Cardiac fibroblast (primary cell): ENCODE measurements around the gene KIF11.

Experiments used
- DNase-seq, 2 donors: peaks; one replicate each; pipeline versions ENCODE4 v3.0.0 to v3.0.0-alpha.2; 2010; ENCODE audit warnings: low read depth in 2 of 2
- H3K4me3 ChIP-seq, 2 donors: replicated peaks in 1 of 2; 1 replicate in 1 of 2; 2 replicates in 1 of 2; pipeline ENCODE4 v1.5.1; 2011; ENCODE audit warnings: low read depth in 2 of 2, low read length in 2 of 2, mild to moderate bottlenecking in 2 of 2, moderate library complexity in 1 of 2
- TF ChIP-seq, protein P1 (sequence below): IDR thresholded peaks from one replicate; pipeline ENCODE4 v1.5.1; 2011; ENCODE audit warnings: low read depth, mild to moderate bottlenecking, low read length, inconsistent platforms

The KIF11 gene

DNA sequence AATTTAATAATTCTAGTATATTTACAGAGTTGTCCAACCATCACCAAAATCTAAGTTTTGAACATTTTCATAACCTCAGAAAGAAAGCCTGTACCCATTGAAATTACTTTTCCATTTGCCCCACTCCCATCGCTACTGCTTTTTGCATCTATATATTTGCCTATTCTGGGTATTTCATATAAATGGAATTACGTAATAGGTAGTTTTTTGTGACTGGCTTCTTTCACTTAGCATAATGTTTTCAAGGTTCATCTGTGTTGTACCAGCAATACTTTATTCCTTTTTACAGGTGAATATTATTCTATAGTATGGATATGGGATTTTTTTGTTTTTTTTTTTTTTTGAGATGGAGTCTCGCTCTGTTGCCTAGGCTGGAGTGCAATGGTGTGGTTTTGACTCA is 22.6 kb downstream of the KIF11 start:
- no peak overlapping the region for H3K4me3 ChIP-seq
- TF ChIP-seq, protein P1, sequence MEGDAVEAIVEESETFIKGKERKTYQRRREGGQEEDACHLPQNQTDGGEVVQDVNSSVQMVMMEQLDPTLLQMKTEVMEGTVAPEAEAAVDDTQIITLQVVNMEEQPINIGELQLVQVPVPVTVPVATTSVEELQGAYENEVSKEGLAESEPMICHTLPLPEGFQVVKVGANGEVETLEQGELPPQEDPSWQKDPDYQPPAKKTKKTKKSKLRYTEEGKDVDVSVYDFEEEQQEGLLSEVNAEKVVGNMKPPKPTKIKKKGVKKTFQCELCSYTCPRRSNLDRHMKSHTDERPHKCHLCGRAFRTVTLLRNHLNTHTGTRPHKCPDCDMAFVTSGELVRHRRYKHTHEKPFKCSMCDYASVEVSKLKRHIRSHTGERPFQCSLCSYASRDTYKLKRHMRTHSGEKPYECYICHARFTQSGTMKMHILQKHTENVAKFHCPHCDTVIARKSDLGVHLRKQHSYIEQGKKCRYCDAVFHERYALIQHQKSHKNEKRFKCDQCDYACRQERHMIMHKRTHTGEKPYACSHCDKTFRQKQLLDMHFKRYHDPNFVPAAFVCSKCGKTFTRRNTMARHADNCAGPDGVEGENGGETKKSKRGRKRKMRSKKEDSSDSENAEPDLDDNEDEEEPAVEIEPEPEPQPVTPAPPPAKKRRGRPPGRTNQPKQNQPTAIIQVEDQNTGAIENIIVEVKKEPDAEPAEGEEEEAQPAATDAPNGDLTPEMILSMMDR: no peak
- no peak for DNase-seq

GRCh38 chr10:92619368-92619767 is 26.4 kb downstream of the KIF11 start:
- DNase-seq: no peak

GRCh38 chr10:92627845-92628480 is 35.0 kb downstream of the KIF11 start:
- TF ChIP-seq, protein P1: no peak
- no peak overlapping the region for H3K4me3 ChIP-seq
- DNase-seq: peak in 1 of 2 donors; percentile 13

More at GRCh38 chr10:92619368-92619767, 26.4 kb downstream of the KIF11 start:
- TF ChIP-seq, protein P1: no peak
- no peak overlapping the region for H3K4me3 ChIP-seq

GRCh38 chr10:92629945-92630344 is 37.0 kb downstream of the KIF11 start:
- no peak overlapping the region for H3K4me3 ChIP-seq
- TF ChIP-seq, protein P1: no peak
- no peak for DNase-seq

DNA sequence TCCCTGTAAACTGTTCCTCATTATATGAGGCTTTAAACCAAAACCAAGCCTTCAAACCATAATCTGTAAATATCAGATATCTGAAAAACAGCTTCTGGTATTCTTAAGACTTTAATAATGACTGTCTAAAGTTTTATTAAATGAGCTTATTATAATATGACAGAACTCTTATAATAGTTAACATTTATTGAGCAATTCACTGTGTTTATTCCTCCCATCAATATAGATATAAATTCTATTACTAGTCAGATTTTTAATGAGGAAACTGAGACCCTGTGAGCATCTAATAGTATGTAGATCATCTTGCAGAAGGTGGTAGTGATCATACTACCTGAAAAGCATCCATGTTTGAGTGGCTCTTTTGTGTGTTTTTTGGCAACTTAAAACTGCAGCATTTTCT is 45.1 kb downstream of the KIF11 start:
- TF ChIP-seq, protein P1: no peak
- DNase-seq: no peak

DNA sequence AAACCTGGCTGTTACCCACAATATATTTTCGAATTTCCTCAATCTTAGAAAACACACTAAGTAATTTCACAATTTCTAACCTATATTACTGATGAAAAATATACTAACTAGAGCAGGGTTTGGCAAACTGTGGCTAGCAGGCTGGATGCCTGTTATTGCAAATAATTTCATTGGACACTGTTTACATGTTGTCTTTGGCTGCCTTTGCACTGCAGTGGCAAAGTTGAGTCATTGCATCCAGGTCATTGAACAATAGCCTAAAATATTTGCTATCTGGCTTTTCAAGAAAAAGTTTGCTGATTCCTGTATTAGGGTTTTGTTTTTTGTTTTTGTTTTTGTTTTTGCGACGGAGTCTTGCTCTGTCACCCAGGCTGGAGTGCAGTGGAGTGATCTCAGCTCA is 47.2 kb downstream of the KIF11 start:
- peak; percentile 75 to 85 for DNase-seq
- TF ChIP-seq, protein P1: no peak
- H3K4me3 ChIP-seq: no peak overlapping the region

More for the DNA sequence above, 45.1 kb downstream of the KIF11 start:
- no peak overlapping the region for H3K4me3 ChIP-seq

DNA sequence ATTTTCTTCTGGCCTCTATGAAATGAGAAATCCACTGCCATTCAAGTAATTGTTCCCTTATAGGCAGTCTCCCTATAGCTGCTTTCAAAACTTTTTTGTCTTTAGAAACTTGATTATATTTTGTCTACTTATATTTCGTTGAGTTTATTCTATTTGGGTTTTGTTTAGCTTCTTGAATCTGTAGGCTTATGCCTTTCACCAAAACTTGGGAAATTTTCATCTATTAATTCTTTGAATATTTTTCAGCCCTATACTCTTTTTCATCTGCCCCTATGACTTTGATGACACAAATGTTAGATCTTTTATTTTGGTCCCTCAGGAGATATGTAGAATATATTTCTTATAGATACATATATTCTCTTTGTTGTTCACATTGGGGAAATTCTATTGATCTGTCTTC is 48.6 kb downstream of the KIF11 start:
- H3K4me3 ChIP-seq: no peak overlapping the region
- TF ChIP-seq, protein P1: no peak
- DNase-seq: no peak
